ENCODE results near the gene RPL3. TPM values are rescaled to one million over a fixed set of nuclear protein-coding genes. Genes with fewer than 3 reads are reported as not detected.

The RPL3 gene
- total RNA-seq, 1 experiment from 2014 or later = 2,830 TPM

GRCh38 chr22:39281126-39281525, 38.3 kb downstream of the RPL3 start:
- H3K4me1 Mint-ChIP-seq = peaks cover 20 to 27% of the 10 kb centered on the region in 2 experiments
- no peak overlapping the region for H4K8ac ChIP-seq (replicated peaks; ENCODE audit: insufficient read length, low read depth, low read length)
- no peak overlapping the region for H3K18ac ChIP-seq (ENCODE audit: insufficient read length, low read depth, low read length)
- no peak overlapping the region for H3K56ac ChIP-seq (ENCODE audit: insufficient read length, low read depth, low read length)
- H3K27ac ChIP-seq (ENCODE audit: insufficient read length, low read depth, low read length) = no peak overlapping the region
- peaks cover 4 to 12% (median 6%) of the 10 kb centered on the region in 3 experiments; a peak in 4 of 7 replicates for H3K36me3 Mint-ChIP-seq (ENCODE audit: insufficient read depth in 1 of 3, low read depth in 3 of 3)
- no peak for DNase-seq
- peaks cover 9% of the 10 kb centered on the region for H3K27me3 Mint-ChIP-seq (ENCODE audit: low read depth)
- H3K14ac ChIP-seq (ENCODE audit: insufficient read depth, low read length) = no peak overlapping the region
- H3K9me3 Mint-ChIP-seq = peaks cover 9 to 12% of the 10 kb centered on the region in 2 experiments
- no peak overlapping the region for H3K4me2 ChIP-seq (ENCODE audit: insufficient read depth, insufficient read length, low read length)
- no peak overlapping the region for H4K5ac ChIP-seq (ENCODE audit: insufficient read length, low read depth, low read length)
- no peaks in the 10 kb centered on the region for H3K79me2 ChIP-seq (ENCODE audit: insufficient read depth, low read length)
- no peaks in the 10 kb centered on the region for H3K23me2 ChIP-seq (ENCODE audit: insufficient read length, low read depth, low read length, poor library complexity, severe bottlenecking)
- TF ChIP-seq CTCF (conservative IDR thresholded peaks at IDR 0.05) = no peak
- H4K91ac ChIP-seq (ENCODE audit: insufficient read length, low read depth, low read length) = no peak overlapping the region
- no peak overlapping the region for H2BK20ac ChIP-seq (ENCODE audit: low read depth, low read length, poor library complexity, severe bottlenecking)
- no peak overlapping the region for H3K4ac ChIP-seq (ENCODE audit: low read depth, low read length)
- H2AFZ ChIP-seq (ENCODE audit: low read length) = no peak overlapping the region
- H2BK12ac ChIP-seq (ENCODE audit: insufficient read length, low read depth, low read length) = no peak overlapping the region
- H3K79me1 ChIP-seq (ENCODE audit: insufficient read depth, low read depth, low read length, poor library complexity, severe bottlenecking) = no peaks in the 10 kb centered on the region
- H3K9ac ChIP-seq (ENCODE audit: extremely low read depth, insufficient read length, low read length) = no peak overlapping the region
- H3K23ac ChIP-seq (ENCODE audit: insufficient read length, low read depth, low read length) = no peak overlapping the region
- WGBS (ENCODE audit: extremely low coverage, insufficient read length, low lambda C conversion rate) = no CpG with 5 or more reads among the region's 6 CpGs
- no peaks in the 10 kb centered on the region for H3K27me3 ChIP-seq (ENCODE audit: insufficient read depth, low read length)
- no peak overlapping the region for H2BK120ac ChIP-seq (ENCODE audit: low read depth, low read length, poor library complexity, severe bottlenecking)
- H3K4me1 ChIP-seq (ENCODE audit: insufficient read depth, low read length) = peaks cover 4% of the 10 kb centered on the region; the same call in 1 of the 2 replicates
- no peaks in the 10 kb centered on the region for H4K20me1 ChIP-seq (ENCODE audit: control insufficient read depth, insufficient read depth, insufficient read length)
- no peak overlapping the region for H3T11ph ChIP-seq (ENCODE audit: low read length)
- H2AK5ac ChIP-seq (ENCODE audit: insufficient read length, low read length) = no peak overlapping the region
- H3K9me3 ChIP-seq (ENCODE audit: control insufficient read depth, low read depth, low read length) = no peaks in the 10 kb centered on the region
- H3K27ac Mint-ChIP-seq = peak overlapping the region in 2 of 3 experiments; percentile 12 to 54; a peak in 4 of 7 replicates
- H2BK15ac ChIP-seq (ENCODE audit: low read depth, low read length) = no peak overlapping the region
- no peak overlapping the region for H3K4me3 Mint-ChIP-seq
- H2BK5ac ChIP-seq (ENCODE audit: insufficient read length, low read length) = no peak overlapping the region
